LoVo (cell line): ENCODE data around the gene GABRR2.

ENCODE experiments used
- DNase-seq: peaks from one replicate; pipeline ENCODE4 v3.0.0-alpha.2; 2016; ENCODE audit warnings: low spot score

Gene GABRR2

GRCh38 chr6:89290401-89291155 lies 24.5 kb downstream of the GABRR2 start:
- no peak for DNase-seq

- no peak for DNase-seq
Observed at GRCh38 chr6:89289710-89290109, 25.4 kb downstream of the GABRR2 start.

- DNase-seq, result no peak
Observed at GRCh38 chr6:89287351-89288028, 27.6 kb downstream of the GABRR2 start.

GRCh38 chr6:89286516-89286915 lies 28.6 kb downstream of the GABRR2 start:
- DNase-seq, result no peak

- DNase-seq, result no peak
Observed at GRCh38 chr6:89284963-89285735, 29.9 kb downstream of the GABRR2 start.

- no peak for DNase-seq
Observed at GRCh38 chr6:89284081-89284480, 31.0 kb downstream of the GABRR2 start.

GRCh38 chr6:89282749-89283148 lies 32.4 kb downstream of the GABRR2 start:
- no peak for DNase-seq

GRCh38 chr6:89281779-89282246 lies 33.3 kb downstream of the GABRR2 start:
- DNase-seq, result no peak

- no peak for DNase-seq
Observed at GRCh38 chr6:89278956-89279355, 36.1 kb downstream of the GABRR2 start.

- DNase-seq, result no peak
Observed at GRCh38 chr6:89275900-89276299, 39.2 kb downstream of the GABRR2 start.

- DNase-seq, result no peak
Observed at GRCh38 chr6:89273816-89274215, 41.3 kb downstream of the GABRR2 start.

GRCh38 chr6:89272596-89272995 lies 42.5 kb downstream of the GABRR2 start:
- no peak for DNase-seq

- DNase-seq, result no peak
Observed at GRCh38 chr6:89270951-89271721, 44.0 kb downstream of the GABRR2 start.

GRCh38 chr6:89269981-89270380 lies 45.1 kb downstream of the GABRR2 start:
- no peak for DNase-seq

GRCh38 chr6:89269252-89269651 lies 45.8 kb downstream of the GABRR2 start:
- DNase-seq, result no peak

- no peak for DNase-seq
Observed at GRCh38 chr6:89268776-89269175, 46.3 kb downstream of the GABRR2 start.

- no peak for DNase-seq
Observed at GRCh38 chr6:89267918-89268317, 47.2 kb downstream of the GABRR2 start.

- no peak for DNase-seq
Observed at GRCh38 chr6:89264296-89264695, 50.8 kb downstream of the GABRR2 start.

GRCh38 chr6:89260832-89261231 lies 54.3 kb downstream of the GABRR2 start:
- peak; percentile 24 for DNase-seq

- no peak for DNase-seq
Observed at GRCh38 chr6:89260310-89260709, 54.8 kb downstream of the GABRR2 start.

- no peak for DNase-seq
Observed at GRCh38 chr6:89258912-89259311, 56.2 kb downstream of the GABRR2 start.

- no peak for DNase-seq
Observed at GRCh38 chr6:89257781-89258180, 57.3 kb downstream of the GABRR2 start.
